Heart left ventricle (tissue), 13 donors: Measurements from ENCODE around the gene SDE2.

Experiments used
- CTCF ChIP-seq, 12 donors: fragments of 200-600 bp; sonication (generic) in 4 of 12; IDR thresholded peaks; one replicate each; pipeline versions ENCODE4 v1.5.0 to v1.8.0; 2018 to 2022; ENCODE audit warnings: antibody characterized with exemption in 12 of 12, mild to moderate bottlenecking in 5 of 12
- POLR2A ChIP-seq, 2 donors: fragments of 450-650 bp; IDR thresholded peaks; one replicate each; pipeline ENCODE4 v1.6.1; 2017; ENCODE audit warnings: antibody characterized with exemption in 2 of 2, mild to moderate bottlenecking in 2 of 2, moderate library complexity in 2 of 2
- donor health status: ischemic (EF 13 %, LVEDD 7.1; RV severe dilation, severe dysfunction).
- donor health status: DM: no; HTN: yes; CAD: no.
- donor health status: DM: no; HTN: no; CAD: no.
- donor health status: ischemic (EF 25% LVEDD 6.9; RV normal size, moderate dysfunction).
- donor health status: ischemic (EF 25% LVEDD 5.7; RV mildly dilated, moderate dysfunction).
- donor health status: ischemic (EF 35%, LVEDD 5.7; RV mildly dilated, moderate dysfunction).
- donor health status: nonischemic (EF 11% LVEDD 7.7; RV severe dilation, severe dysfunction).
- donor health status: DM: yes; HTN: yes; CAD: no.
- donor health status: PGD.
- donor health status: ischemic (EF 29% LVEDD 5.4; RV normal size, mild dysfunction).
- donor health status: nonischemic (EF 23%, LVEDD 6.1; RV moderate dilation, normal function).

GRCh38 chr1:226034482-226034881, 35.3 kb upstream of the SDE2 start:
- TF ChIP-seq POLR2A (IDR thresholded peaks at IDR 0.05) (no peak), CTCF (IDR thresholded peaks at IDR 0.05) (peak in 1 of 12 donors; percentile 4)
